Measurements from ENCODE around the gene SLC1A1.

SLC1A1 gene

GRCh38 chr9:4475301-4475700, 15.0 kb upstream of the SLC1A1 start:
- H3K4me3 ChIP-seq (ENCODE audit: low read length): no peak overlapping the region
- TF ChIP-seq CTCF (conservative IDR thresholded peaks at IDR 0.05; ENCODE audit: low read depth, low read length): no peak
- no peak for DNase-seq (ENCODE audit: low read depth)

GRCh38 chr9:4486176-4486575, 4.1 kb upstream of the SLC1A1 start:
- no peak for TF ChIP-seq CTCF (conservative IDR thresholded peaks at IDR 0.05; ENCODE audit: low read depth, low read length)
- DNase-seq (ENCODE audit: low read depth): no peak
- no peak overlapping the region for H3K4me3 ChIP-seq (ENCODE audit: low read length)

GRCh38 chr9:4489562-4489918, 728 bp upstream of the SLC1A1 start:
- no peak for TF ChIP-seq CTCF (conservative IDR thresholded peaks at IDR 0.05; ENCODE audit: low read depth, low read length)
- no peak for DNase-seq (ENCODE audit: low read depth)
- peak overlapping the region; percentile 73 for H3K4me3 ChIP-seq (ENCODE audit: low read length)

- no peak for DNase-seq (ENCODE audit: low read depth)
- H3K4me3 ChIP-seq (ENCODE audit: low read length): peak overlapping the region; percentile 73
- TF ChIP-seq CTCF (conservative IDR thresholded peaks at IDR 0.05; ENCODE audit: low read depth, low read length): no peak
These were observed 697 bp downstream of the SLC1A1 start for GRCh38 chr9:4490705-4491625.

GRCh38 chr9:4491626-4491975, 1.3 kb downstream of the SLC1A1 start:
- no peak for DNase-seq (ENCODE audit: low read depth)
- no peak for TF ChIP-seq CTCF (conservative IDR thresholded peaks at IDR 0.05; ENCODE audit: low read depth, low read length)
- H3K4me3 ChIP-seq (ENCODE audit: low read length): peak overlapping the region; percentile 73

- no peak for DNase-seq (ENCODE audit: low read depth)
- TF ChIP-seq CTCF (conservative IDR thresholded peaks at IDR 0.05; ENCODE audit: low read depth, low read length): no peak
- H3K4me3 ChIP-seq (ENCODE audit: low read length): no peak overlapping the region
These were observed 4.1 kb downstream of the SLC1A1 start for GRCh38 chr9:4494332-4494731.

- DNase-seq (ENCODE audit: low read depth): no peak
- no peak overlapping the region for H3K4me3 ChIP-seq (ENCODE audit: low read length)
- TF ChIP-seq CTCF (conservative IDR thresholded peaks at IDR 0.05; ENCODE audit: low read depth, low read length): no peak
These were observed 4.5 kb downstream of the SLC1A1 start for GRCh38 chr9:4494806-4495205.
